ENCODE data around the gene DPF3.
A peak's percentile ranks its signal among the peaks of the same experiment; 100 is the strongest.

Gene DPF3

GRCh38 chr14:72904218-72904617, 10.3 kb upstream of the DPF3 start:
- DNase-seq = no peak

GRCh38 chr14:72903716-72904115, 9.8 kb upstream of the DPF3 start:
- DNase-seq = no peak

DNA sequence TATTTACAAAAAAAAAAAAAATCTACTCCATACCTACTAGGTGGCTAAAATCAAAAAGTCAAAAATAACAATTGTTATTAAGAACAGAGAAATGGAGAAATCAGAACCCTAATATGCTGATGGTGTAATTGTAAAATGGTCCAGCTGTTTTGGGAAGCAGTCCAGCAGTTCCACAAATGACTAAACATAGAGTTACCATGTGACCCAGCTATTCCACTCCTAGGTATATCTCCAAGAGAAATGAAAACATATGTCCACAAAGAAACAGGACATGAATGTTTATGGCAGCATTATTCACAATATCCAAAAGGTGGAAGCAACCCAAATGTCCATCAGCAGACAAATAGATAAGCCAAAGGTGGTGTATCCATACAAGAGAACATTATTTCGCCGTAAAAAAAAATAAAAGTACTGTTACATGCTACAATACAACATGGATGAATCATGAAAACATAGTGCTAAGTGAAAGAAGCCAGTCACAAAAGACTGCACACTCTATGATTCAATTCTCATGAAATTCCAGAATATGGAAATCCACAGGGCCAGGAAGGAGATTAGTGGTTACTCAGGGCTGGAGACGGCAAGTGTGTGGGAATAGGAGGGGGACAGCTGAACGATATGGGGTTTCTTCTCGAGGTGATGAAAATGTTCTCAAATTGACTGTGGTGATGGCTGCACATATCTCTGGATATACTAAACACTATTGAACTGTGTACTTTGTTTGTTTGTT, 9.1 kb upstream of the DPF3 start:
- DNase-seq = no peak

- DNase-seq = no peak
Observed at GRCh38 chr14:72901361-72901760, 7.5 kb upstream of the DPF3 start.

DNA sequence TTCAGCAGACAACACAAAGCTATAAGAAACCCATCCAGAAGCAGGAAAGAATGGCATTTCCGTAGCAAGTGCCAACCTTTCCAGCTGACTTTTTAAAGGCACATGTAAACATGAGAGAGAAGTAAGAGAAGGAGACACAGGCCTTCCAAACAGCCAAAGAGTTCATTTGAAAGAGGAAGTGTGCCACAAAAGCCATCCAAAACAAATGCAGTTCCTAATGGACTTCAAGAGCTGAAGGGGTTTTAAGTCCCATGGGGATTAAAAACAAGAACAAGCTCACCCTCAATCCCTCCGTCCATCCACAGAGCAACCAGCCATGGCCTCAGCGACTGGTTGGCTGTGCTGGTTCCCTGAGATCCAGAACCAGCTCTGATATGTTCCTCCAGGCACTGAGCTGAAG, 4.5 kb upstream of the DPF3 start:
- DNase-seq = no peak

- no peak for DNase-seq
Observed at GRCh38 chr14:72894623-72895378, 900 bp upstream of the DPF3 start.

- DNase-seq = no peak
Observed at GRCh38 chr14:72894323-72894622, 372 bp upstream of the DPF3 start.

GRCh38 chr14:72892879-72893635, 844 bp downstream of the DPF3 start:
- DNase-seq = peak; percentile 33

DNA sequence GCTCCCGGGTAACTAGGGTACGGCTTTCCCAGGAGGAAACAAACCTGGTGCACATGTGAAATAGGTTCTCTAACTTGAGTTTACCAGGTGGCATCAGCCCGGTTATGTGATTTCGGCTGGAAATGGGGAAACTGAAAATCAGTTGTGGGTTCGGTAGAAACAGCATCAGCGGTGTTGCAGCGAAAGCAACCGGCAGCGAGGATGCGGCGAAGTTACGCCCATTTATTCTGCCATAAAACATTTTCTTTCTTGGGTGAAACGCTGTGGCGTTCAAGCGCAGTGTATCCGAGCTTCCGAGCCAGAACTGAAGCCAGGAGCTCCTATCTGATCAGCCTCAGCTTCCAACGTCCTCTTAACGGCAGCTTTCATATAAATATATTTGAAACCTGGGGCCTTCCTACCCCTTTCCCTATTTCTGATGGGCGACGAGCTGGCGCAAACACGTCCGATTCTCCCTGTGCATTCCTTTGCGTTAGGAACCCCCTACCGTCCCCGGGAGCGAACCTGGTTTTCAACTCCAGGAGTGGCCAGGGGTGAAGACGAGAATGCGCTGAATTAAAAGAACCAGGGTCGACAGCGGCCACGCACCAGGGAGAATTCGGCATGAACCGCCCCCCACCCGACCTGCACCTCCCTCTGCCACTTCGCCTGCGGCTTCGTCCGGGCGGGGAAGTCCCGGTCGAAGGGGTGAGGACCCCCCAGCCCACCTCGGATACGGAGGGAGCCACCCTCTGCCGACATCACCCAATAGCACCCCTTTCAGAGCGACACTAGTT, 1.6 kb downstream of the DPF3 start:
- DNase-seq = peak; percentile 34

- DNase-seq = no peak
Observed at GRCh38 chr14:72891666-72892102, 2.2 kb downstream of the DPF3 start.

- no peak for DNase-seq
Observed at GRCh38 chr14:72889366-72889765, 4.5 kb downstream of the DPF3 start.

- DNase-seq = no peak
Observed at GRCh38 chr14:72888636-72889201, 5.2 kb downstream of the DPF3 start.

DNA sequence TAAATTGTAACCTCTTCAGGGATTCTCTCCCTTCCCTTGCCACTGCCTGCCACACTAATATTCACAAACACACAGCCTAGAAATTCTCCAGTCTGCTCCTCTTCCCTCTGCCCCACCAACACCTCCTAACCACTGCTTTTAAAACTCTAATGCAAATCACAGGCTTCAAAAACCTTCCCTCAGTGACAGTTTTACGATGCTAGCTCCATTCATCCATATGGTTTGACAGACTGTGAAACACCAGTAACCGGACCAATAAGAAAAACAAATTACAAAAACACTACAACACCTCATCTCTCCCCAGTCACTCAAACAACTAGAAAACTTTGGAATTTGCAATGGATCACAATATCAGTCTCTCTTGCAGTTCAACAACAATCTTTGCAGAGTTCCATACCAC, 5.7 kb downstream of the DPF3 start:
- DNase-seq = no peak

GRCh38 chr14:72887514-72887913, 6.4 kb downstream of the DPF3 start:
- no peak for DNase-seq

GRCh38 chr14:72884386-72884785, 9.5 kb downstream of the DPF3 start:
- no peak for DNase-seq

DNA sequence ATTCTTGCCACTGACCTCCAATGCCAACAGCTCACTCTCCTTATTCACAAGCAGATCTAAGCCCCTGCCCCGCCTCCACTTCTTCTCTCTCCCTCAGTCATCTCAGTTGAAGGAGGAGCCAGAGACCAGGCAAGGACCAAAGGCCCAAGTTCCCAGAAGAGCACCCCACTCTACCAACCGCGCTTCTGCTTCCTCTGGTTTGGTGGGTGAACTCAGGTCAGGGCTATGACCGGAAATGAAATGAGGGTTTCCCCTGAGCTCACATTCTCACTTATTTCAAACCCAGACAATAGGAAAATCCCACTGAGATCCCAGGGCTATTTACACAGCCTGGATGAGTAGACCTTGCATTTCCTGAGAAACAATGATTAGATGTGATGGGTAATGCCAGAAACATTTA, 9.9 kb downstream of the DPF3 start:
- DNase-seq = no peak

DNA sequence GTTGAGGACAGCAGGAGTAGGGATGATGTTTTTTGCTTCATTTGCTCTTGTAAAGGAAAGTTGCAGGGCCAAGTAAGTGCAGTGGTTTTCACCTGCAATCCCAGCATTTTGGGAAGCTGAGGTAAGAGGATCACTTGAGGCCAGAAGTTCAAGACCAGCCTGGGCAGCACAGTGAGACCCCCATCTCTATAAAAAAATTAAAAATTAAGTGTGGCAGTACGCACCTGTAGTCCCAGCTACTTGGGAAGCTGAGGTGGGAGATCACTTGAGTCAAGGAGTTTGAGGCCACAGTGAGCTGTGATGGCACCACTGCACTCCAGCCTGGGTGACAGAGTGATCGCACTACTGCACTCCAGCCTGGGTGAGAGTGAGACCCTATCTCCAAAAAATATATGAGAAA, 10.8 kb downstream of the DPF3 start:
- no peak for DNase-seq

- DNase-seq = no peak
Observed at GRCh38 chr14:72882463-72882862, 11.4 kb downstream of the DPF3 start.

DNA sequence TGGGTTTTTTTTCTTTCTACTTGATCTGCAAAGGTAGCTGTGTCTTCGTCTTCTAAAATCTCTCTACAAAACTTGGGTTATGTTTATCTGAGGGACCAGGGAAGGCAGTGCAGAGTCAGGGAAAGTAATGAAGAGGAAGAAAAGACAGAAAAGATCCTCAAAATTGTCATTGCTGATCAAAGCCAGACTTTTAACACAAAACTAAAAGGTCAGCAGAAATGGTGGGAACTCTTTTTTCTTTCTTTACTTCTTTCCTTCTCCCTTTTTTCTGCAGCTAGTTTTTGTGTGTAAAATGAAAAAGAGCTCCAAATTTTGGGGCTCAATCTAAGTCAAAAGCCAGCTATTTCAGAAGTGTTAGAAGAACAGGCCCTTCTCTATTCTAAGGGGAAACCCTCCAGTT, 11.9 kb downstream of the DPF3 start:
- DNase-seq = no peak

- DNase-seq = no peak
Observed at GRCh38 chr14:72881543-72881942, 12.4 kb downstream of the DPF3 start.

DNA sequence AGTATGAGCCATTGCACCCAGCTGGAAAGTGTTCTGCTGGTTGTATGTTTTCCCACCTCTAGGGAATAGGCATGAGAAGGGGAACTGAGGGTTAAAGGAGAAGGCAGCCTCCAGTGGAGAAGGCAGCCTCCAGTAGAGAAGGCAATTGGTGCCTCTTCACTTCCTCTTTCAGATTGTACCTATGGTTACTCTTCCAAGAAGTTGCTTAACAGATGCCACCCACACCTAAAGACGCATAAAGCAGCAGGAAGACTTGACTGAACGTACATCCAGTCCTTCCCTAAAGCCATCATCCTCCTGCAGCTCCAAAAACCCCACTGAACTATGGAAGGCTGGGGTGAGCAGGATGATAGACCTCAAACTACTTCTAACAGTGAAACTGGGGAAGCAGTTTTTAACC, 13.1 kb downstream of the DPF3 start:
- DNase-seq = no peak

GRCh38 chr14:72880164-72880563, 13.7 kb downstream of the DPF3 start:
- DNase-seq = no peak

DNA sequence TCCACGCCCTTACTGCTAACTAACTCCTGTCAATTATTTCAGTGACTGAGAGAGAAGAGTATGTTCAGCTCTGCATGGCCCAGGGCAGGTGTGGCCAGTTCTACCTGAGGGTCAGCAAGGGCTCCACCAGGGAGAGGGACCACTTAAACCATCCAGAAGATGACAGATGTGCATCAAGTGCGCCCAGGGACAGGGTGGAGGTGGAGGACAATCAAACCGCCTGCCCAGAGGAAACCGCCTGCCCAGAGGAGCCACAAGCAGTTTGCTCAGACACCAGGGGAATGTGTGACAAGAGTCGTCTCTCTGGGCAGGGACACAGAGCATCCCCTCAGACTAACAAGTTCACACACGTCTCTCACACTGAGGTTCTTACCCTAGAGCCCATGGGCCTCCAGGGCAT, 14.5 kb downstream of the DPF3 start:
- no peak for DNase-seq
